ENCODE measurements around the gene PSME3.
A peak's percentile ranks its signal among the peaks of the same experiment; 100 is the strongest.

Gene PSME3

DNA sequence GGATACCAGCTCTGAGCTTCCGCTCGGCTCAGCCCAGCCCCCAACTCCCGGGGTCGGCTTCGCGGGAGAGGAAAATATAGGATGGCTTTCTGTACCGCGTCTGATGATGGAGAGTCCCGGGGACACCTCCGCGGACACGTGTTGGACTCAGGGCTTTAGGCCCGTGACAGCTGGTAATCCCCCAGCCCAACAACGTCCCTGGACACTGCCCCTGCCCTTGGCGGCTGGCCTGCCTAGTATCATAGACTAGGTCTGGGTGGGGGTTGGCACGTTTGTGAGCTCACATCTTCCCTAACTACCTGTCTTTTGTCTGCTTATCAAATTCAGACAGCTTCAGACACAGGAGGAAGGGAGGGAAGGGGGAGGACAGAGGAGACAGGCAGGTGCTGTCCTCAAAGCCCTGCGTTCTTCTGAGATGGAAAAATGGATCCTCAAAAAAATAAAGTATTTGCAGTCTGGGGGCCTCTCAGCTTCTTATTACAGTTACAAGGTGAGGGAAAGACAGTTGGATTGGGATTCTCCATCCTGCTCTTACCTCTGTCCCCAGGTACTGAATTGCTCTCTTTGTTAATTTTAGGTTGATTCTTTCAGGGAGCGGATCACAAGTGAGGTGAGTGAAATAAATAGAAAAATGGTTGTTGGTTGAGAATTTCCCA, 698 bp downstream of the PSME3 start:
- TF ChIP-seq, protein P1, sequence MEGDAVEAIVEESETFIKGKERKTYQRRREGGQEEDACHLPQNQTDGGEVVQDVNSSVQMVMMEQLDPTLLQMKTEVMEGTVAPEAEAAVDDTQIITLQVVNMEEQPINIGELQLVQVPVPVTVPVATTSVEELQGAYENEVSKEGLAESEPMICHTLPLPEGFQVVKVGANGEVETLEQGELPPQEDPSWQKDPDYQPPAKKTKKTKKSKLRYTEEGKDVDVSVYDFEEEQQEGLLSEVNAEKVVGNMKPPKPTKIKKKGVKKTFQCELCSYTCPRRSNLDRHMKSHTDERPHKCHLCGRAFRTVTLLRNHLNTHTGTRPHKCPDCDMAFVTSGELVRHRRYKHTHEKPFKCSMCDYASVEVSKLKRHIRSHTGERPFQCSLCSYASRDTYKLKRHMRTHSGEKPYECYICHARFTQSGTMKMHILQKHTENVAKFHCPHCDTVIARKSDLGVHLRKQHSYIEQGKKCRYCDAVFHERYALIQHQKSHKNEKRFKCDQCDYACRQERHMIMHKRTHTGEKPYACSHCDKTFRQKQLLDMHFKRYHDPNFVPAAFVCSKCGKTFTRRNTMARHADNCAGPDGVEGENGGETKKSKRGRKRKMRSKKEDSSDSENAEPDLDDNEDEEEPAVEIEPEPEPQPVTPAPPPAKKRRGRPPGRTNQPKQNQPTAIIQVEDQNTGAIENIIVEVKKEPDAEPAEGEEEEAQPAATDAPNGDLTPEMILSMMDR (IDR thresholded peaks at IDR 0.05; ENCODE audit: borderline replicate concordance, insufficient read depth, low read depth, low read length) = no peak
- H3K4me3 ChIP-seq (ENCODE audit: low read depth, low read length) = peak overlapping the region; percentile 92

DNA sequence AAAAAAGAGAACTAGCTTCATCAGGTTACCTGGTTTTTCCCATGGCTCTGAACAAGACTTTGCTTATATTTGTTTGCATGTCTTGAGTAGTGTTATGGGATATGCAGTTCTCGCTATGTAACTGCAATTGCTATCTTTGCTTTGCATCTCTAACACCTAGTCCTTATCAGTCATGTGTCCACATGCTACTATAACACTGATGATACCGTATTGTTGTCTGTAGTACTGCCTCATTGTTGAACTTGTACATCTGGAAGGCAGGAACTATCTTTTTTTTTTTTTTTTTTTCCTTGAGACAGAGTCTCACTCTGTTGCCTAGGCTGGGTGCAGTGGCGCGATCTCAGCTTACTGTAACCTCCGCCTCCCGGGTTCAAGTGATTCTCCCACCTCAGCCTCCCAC, 2.5 kb downstream of the PSME3 start:
- TF ChIP-seq, protein P1 (IDR thresholded peaks at IDR 0.05; ENCODE audit: borderline replicate concordance, insufficient read depth, low read depth, low read length) = no peak
- no peak overlapping the region for H3K4me3 ChIP-seq (ENCODE audit: low read depth, low read length)

DNA sequence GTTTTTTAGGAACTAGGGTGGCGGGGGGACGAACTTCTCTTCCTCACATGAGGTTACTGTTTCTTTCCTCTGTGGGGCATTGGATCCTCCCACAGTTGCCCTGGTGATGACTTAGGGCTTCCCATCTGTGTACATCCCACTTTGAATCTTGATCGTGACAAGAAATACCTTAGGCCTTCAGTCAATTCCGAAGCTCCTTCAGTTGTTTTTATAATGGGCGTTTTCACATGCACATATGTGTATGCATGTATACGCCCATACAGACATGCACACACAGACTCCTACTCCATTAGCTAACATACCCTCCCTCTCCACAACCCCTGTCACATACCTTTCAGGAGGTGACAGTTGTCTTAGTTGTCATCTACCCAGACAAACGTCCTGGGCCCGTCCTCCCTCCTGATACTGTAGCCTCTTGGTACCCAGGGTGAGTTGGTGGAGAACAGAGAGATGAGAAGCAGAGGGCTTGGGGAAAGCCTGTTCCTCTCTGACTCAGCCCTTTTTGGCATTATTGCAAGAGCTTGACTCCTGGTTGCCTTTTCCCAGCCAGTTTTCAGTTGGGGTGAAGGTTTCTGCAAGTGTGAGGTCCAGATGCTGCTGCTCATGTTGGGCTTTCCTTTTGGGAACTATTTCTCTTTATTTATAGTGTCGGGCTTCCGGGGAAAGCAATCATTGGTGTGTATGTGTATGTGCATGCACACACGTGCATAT, 8.9 kb downstream of the PSME3 start:
- TF ChIP-seq, protein P1 (IDR thresholded peaks at IDR 0.05; ENCODE audit: borderline replicate concordance, insufficient read depth, low read depth, low read length) = no peak
- no peak overlapping the region for H3K4me3 ChIP-seq (ENCODE audit: low read depth, low read length)

DNA sequence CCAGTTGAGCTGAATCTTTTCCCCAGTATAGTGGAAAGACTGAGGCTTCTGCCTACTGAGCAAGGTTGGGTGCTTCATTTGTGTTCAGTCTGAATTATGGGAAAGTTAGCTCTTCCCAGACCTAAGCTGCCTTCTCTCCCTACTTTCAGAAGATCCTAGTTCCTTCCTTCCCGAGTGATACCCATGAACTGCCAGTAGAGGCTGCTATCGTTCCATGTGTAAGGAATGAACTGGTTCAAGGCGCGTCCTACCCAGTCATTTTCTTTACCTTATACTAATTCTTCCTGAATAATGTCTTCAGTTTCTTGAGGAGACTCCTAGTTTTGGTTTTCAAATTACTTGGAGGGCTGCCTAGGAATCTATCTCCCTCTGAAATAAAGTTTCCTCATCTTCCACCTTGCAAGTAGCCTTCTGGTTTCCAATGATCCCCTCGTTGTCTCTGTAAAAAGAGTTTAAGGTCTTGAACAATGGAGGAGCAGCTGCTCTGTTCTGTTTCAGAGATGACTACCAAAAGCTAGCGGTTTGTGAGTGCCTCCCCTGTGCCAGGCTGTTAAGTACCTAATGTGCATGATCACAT, 10.2 kb downstream of the PSME3 start:
- TF ChIP-seq, protein P1 (IDR thresholded peaks at IDR 0.05; ENCODE audit: borderline replicate concordance, insufficient read depth, low read depth, low read length) = peak; percentile 79
- H3K4me3 ChIP-seq (ENCODE audit: low read depth, low read length) = no peak overlapping the region

DNA sequence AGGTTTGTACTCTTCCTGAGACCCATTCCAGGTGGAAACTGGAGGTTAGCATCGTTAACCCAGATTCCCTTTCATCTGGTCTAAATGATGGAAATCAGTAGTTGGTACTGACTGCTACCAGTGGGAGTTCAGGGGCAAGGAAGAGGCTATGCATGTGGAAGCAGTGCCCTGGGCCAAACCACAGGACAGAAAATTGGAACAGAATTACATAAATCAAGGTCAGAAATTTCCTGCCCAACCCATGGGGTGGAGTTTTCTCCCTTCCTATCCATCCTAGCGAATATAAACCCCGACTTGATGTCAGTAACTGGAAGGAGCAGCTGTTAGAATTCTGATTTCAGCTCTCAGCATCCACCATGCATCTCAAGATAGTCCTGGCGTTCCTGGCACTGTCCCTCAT, 11.1 kb downstream of the PSME3 start, which contains the start of gene AOC2:
Gene AOC2 (plus strand): TSS at position 310 of the 400 bp plus-strand sequence. CDS start 47 bp downstream, at position 357.
- TF ChIP-seq, protein P1 (IDR thresholded peaks at IDR 0.05; ENCODE audit: borderline replicate concordance, insufficient read depth, low read depth, low read length) = no peak
- H3K4me3 ChIP-seq (ENCODE audit: low read depth, low read length) = no peak within 1 kb of the TSS

DNA sequence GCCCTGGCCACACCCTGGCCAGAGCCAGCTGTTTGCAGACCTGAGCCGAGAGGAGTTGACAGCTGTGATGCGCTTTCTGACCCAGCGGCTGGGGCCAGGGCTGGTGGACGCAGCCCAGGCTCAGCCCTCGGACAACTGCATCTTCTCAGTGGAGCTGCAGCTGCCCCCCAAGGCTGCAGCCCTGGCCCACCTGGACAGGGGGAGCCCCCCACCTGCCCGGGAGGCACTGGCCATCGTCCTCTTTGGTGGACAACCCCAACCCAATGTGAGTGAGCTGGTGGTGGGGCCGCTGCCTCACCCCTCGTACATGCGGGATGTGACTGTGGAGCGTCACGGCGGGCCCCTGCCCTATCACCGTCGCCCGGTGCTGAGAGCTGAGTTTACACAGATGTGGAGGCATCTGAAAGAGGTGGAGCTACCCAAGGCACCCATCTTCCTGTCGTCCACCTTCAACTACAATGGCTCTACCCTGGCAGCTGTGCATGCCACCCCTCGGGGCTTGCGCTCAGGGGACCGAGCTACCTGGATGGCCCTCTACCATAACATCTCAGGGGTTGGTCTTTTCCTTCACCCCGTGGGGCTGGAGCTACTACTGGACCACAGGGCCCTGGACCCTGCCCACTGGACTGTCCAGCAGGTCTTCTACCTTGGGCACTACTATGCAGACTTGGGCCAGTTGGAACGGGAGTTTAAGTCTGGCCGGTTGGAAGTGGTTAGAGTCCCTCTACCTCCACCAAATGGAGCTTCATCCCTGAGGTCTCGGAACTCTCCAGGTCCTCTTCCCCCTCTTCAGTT, 11.8 kb downstream of the PSME3 start:
- no peak overlapping the region for H3K4me3 ChIP-seq (ENCODE audit: low read depth, low read length)
- TF ChIP-seq, protein P1 (IDR thresholded peaks at IDR 0.05; ENCODE audit: borderline replicate concordance, insufficient read depth, low read depth, low read length) = no peak
